Hepatic stellate cell (primary cell): ENCODE data around the gene APAF1.

Experiments used
- DNase-seq: peaks from one replicate; pipeline ENCODE4 v3.0.0; 2011; ENCODE audit warnings: low spot score

APAF1 gene

DNA sequence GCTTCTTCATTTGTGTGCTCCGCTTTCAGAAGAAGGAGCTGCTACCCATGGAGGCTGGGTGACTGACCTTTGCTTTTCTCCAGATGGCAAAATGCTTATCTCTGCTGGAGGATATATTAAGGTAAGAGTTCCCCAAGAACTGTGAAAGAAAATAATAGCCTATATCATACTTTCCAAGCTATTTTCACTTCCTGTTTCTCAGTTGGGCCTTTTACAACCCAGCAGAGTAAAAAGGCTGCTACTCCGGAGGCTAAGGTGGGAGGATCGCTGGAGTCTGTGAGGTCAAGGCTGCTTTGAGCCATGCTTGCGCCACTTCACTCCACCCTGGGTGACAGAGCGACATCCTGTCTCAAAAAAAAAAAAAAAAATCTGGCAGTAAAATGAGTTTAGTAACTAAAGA is 82.1 kb downstream of the APAF1 start:
- DNase-seq: no peak

DNA sequence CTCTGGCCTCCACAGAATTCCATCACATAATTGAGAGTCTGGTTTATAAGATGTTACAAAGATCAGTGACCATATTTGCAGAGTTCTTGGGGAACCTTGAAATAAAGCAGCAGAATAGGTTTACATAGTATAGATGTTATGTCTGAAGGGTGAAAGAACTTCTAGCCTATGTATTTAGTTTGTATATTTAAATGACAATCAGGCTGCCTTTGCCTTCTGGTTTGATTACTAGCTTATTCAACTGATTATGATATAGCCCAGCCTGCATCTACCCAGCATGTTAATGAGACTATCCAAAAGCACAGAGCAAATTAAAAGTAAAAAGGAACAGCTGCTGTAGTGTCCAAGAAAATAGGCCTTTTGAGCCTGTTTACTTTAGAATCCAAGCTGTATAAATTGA is 85.3 kb downstream of the APAF1 start:
- no peak for DNase-seq

DNA sequence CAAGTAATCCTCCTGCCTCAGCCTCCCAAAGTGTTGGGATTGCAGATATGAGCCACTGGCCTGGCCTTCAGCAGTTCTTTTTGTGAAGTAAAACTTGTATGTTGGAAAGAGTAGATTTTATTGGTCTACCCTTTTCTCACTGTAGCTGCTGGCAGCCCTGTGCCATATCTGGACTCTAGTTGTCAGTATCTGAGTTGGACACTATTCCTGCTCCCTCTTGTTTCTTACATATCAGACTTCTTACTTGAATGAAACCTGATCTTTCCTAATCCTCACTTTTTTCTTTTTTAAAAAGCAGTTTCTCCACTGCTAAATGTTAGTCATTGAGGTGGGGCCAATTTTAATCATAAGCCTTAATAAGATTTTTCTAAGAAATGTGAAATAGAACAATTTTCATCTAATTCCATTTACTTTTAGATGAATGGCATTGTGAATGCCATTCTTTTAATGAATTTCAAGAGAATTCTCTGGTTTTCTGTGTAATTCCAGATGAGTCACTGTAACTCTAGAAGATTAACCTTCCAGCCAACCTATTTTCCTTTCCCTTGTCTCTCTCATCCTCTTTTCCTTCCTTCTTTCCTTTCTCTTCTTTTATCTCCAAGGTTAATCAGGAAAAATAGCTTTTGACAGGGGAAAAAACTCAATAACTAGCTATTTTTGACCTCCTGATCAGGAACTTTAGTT is 88.7 kb downstream of the APAF1 start:
- DNase-seq: no peak

DNA sequence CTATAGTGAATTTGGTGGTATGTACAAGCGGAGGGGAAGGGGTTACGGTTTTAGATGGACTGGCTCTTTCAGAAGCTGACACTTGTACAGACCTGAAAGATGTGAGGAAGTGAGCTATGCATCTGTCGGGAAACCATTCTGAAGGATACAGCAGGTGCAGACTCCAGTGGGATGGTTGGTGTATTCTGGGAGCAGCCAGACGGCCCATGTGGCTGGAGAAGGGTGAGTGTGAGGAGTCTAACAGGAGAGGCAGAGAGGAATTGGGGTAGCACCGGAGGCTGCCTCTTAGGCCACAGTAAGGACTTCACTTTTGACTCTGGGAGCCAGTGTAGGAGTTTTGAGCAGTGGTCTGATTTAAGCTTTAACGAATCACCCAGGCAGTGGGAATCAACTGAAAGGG is 90.7 kb downstream of the APAF1 start:
- no peak for DNase-seq

DNA sequence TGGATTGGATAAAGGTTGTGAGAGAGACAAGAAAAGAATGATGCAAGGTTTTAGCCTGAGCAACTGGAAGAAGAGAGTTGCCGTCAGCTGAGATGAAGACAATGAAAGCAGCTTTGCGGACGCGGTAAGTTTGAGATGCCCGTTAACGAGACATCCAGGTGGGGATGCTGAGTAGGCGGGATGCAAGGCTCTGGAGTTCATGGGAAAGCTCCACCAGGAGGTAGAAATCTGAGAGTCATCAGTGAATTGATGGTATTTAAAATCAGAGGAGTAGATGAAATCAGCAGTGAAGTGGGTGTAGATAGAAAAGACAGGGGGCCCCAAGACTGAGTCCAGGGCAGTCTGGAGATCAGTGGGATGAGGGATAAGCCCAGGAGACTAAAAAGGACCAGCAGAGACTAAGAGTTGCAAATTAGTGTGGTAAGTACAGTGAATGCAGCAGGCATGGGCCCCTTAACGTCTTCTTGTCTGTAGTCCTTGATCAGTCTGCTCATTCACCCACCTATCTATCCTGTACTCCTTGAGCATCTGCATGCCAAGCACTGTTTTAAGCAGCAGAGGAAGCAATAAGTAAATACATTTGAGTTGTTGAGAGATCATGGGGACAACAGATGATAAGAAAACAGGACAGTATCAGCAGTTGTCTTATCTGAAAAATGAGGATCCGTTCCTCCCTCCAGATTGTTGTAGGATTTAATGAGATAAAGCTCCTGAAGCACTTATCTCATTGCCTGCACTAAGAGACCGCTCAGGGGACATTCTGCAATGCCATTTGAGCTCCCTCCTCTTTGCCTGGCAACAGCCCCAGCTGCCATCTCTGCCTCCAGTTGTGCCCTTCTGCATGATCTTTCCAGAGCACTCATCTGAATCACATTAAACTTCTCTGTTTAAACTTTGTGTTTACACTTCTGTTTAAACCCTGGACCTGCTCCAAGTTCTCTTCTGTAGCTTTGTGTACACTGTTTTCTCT is 91.5 kb downstream of the APAF1 start:
- DNase-seq: no peak

DNA sequence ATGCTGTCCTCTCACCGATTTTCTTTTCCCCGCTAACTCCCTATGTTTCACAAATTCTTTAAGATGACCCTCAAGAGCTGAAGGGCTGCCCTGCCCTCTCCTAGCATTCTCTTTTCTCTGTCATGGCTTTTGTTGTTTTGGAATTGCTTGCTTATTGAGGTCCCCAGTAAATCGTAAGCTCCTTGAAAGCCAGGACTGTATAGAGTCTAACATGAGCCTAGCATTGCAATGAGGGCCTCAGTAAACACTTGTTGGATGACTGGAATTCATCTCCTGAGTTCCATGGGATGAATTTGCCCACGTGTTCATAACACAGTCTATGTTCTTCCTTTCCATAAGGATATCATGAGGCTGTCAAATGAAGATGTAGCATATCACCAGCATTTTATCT is 92.2 kb downstream of the APAF1 start:
- DNase-seq: no peak

DNA sequence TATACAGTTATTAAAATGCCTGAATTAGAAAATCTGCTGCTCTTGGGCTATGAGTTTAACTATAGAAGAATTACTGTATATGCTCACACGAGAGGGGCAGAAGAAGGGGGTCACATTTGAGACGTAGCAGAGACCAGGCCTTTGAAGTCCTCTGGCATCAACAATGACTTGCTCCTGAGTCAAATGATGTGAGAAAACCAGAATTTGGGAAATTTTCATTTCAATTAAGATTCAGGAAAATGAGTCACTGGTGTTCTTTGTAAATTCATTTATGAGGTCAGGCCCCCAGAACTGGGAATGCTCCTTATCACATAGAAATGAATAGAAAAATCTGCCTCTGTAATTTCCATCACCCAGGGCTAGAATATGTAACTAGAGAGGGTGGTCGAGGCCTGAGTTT is 92.9 kb downstream of the APAF1 start:
- no peak for DNase-seq

DNA sequence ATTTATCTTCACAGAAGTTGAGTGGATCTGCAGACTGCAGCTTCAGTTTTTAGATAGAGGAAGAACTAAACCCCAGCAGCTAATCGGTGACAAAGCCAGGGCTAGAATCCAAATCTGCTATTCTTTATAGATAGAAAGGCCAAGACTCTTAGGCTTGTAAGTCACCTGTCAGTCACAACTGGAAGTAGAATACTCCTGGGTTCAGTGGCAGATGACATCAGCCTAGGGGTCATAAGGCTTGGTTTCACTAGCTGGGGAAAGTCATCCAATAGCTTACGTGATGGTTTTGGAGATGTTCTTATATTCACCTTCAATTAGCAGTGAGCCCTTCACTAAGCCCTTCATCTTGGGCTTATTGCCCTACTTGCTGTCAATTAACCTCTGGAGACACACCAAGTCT is 93.4 kb downstream of the APAF1 start:
- no peak for DNase-seq

DNA sequence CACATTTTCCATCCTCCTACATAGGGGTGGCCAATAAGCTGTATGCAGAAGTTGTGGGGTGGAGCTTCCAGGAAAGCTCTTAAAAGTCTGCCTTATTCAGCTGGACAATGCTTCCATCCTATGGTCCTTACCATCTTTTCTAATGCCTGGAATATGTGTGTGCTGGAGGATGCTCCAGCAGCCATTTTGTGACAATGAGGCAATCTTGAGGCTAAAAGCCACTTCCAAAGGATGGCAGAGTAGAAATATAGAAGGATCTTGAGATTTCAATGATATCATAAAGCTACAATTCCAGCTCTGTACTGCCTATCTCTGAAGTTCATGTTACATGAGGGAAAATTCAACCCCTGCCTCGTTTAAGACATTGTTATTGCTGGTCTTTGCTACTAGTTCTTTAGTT is 95.7 kb downstream of the APAF1 start:
- no peak for DNase-seq

DNA sequence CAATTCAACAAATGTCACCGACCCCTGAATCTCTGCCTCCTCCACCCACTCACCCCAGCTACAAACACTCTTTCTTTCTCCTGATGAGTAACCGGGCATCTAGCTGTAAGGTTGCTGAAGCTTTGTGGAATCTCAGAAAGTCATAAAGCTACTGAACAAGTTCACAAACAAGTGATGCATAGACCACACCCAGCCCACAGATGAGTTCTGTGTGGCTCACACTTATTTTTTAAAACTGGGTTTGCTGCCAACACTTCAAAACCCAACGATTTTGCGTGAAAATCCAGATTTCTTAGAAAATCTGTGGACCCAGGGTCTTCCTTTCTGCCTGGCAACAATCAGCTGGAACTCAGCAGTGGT is 96.1 kb downstream of the APAF1 start:
- DNase-seq: no peak

DNA sequence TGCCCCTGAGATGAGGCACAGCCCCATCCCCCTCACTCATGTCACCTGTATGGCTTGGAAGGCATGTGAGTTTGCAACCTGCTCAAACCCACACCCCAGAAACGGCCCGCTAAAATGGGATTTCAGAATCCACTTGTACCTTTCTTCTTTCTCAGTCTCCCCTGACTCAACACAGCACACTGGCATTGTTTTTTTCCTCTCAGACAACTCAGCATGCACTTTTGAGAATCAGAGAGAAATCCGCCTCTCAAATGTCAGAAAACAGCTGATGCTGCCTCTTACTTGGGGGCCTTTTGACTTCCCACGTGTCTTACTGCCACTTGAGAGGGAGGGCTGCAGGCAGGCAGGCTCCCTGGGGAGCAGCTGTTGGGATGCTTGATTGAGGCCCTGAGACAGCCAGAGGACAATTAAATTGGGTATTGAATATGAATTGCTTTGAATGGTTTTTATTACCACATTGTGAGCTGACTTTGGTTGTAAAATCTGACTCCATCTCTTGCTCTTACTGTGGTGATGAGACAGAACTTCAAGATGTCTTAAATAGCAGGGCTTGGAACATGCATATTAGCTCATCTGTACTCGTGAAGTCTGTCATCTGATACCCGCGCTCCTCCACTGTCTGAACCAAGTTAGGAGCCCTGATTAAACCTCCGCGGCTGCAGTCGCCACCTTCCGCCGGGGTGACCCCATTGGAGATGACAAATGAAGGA is 96.6 kb downstream of the APAF1 start:
- no peak for DNase-seq

DNA sequence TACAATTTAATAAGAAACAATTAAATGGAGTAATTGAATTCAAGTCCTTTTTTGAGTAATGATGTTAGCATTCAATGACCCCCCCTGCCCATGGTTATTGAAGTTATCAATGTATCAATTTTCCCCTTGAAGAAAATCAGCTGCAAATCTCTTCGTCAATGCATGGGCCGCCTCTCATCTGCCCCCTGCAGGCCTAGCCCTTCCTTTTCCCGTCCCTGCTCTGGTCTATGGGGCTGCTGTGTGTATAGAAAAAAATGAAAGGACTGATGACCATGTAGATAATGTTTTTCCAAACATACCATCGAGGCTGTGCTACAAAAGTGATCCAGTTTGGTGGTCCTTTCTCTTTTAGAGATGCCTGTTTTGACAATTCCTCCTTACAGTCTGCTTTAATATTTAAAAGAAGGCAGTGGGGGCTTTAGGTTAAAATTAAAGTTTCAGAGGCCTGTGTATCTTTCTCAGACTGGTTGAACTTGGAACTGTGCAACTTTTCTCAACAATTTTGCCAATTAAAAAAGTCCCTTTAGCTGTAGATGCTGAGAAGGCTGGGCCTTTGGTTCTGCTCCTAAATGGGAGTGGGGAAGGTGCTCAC is 98.4 kb downstream of the APAF1 start:
- no peak for DNase-seq

DNA sequence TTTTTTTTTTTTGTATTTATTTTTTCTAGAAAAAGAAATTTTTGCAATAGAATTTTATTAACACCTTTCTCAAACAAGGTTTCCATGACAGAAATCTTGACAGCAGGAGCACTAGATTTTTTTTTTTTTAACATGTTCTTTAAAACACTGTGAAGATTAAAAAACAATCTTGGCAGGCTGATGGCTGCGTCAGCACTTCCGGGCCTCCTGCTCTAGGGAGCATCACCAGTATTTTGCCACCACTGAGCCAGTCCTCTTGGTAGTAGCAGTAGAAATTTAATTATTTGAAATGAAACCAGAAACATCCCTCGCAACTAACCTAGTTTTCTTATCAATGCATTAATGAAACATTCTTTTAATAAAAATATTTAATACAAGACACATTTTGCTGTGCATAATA is 99.6 kb downstream of the APAF1 start:
- DNase-seq: no peak

DNA sequence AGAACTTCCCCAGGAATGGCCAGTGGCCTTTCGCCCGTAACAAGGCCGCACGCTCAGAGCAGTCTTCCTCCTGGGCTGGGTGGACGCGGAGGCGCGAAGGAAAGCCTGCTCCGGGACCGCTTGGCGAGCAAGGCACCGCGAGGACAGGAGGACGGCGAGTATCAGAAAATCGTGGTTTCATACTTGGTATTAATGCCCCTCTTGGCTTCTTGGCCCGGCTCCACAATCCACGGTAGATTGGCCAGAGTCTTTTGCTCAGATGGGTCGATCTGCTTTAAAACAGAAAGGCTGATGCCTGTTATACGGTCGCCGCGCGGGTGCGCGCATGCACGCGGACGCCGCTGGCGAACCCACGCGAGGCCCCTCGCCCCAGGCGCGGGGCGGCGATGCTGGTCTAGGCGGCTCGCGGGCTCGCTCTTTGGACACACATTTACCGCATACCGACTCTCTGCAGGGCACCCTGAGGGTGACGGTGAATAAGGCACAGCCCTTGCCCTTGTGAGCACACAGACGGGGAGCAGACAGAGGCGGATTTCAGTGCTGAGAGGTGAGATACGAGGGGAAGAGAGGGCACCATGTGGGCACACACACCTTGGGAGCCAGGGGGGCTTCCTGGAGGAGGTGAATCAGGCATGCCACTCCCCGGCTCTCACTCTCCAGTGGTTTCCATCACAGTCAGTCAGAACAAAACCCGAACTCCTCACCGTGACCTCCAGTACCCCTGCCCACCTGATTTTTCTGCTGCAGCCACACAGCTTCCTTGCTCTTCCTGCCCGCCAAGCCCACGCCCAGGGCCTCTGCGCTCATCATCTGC is 100.7 kb downstream of the APAF1 start:
- DNase-seq: no peak

DNA sequence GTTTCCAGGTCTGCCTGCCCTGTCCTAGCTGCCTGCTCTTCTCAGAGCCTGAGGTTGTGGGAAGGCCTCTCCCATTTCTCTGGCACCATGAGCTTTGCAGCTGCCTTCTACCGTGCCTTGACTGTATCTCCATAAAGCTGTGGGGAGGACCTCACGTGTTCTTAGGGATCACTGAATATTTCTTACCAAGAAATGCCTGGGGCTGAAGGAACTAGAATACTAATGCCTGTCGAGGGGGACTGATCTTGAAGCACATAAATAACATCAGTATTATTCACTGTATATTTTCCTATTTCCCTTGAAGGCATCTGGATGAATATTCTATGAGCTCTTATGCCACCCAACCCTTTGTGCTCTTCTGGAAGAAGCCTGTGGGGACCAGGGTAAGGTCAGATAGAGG is 103.4 kb downstream of the APAF1 start:
- no peak for DNase-seq

DNA sequence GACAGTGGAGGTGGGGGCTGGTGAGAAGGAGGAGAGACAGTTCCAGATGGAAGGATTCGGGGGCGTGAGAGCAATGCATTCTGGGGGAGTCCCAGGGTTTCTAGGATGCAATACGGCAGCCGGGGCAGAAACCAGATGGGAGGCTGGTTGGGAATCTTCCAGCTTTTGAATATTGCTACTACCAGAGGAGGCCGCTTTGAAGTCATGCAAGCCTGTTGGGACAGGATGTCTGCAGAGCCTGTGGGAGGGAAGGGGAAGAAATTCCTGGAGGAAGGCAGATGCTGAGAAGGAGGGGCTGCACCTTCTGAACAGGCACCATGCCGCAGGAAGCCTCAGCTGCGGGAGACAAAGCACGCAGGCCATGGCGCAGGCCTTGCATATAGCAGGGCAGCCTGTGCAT is 105.4 kb downstream of the APAF1 start:
- no peak for DNase-seq

DNA sequence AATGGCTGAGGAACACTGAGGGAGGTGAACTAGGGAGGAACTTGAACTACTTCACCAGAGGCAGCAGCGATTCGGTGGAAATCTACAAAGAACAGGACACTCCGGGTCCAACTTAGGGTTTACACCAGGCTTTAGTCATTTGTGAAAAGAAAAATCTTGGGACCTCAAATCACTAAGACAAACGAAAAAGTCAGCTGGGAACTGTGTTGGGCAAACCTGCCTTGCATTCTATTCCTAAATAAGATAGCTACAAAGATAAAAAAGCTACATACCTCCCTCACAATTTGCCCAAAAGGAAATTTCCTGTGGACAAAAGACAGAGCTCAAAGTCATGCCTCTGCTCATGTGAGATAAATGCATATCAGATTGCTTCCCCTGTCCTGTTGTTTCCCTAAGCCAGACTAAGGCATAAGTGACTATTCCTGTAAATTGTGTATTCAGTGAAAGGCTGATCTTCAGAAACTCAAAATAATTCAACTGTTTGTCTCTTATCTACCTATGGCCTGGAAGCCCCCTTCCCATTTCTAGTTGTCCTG is 106.6 kb downstream of the APAF1 start:
- DNase-seq: no peak

DNA sequence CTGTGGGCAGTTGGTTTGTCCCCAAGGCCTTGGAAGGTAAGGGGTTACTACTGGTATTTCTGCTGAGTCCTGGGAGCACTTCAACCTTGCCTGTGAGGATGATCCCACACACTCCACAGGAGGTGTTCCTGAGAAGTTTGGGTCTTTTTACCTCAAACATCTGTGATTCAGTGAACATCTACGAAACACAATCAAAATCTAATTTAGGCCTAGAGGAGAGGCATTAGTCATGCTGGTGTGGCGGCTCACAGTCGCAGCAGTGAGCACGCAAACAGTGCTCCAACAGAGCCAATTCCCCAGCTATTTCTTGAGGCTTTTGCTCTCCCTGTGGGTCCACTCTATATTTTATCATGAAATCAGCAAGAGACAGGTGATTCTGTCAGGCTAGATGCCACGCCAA is 107.6 kb downstream of the APAF1 start:
- no peak for DNase-seq

DNA sequence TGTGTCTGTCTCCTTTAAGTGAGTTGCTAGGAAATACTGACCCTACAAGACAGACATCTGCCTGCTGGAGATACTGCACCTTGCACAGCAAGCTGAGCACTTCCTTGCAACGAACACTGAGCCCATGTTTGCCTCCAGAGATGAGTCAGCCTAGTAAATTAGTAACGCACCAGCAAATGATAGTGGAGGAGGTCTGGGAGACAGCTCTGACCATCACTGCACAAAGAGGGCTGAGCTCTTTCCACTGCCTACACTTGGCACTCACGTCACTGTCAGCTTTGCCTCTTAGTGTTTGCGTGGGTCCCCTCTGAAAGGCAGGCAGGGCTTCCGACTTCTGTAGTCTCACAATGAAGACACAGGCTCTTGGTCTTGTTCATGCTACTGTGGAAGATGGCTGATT is 109.0 kb downstream of the APAF1 start:
- DNase-seq: no peak

DNA sequence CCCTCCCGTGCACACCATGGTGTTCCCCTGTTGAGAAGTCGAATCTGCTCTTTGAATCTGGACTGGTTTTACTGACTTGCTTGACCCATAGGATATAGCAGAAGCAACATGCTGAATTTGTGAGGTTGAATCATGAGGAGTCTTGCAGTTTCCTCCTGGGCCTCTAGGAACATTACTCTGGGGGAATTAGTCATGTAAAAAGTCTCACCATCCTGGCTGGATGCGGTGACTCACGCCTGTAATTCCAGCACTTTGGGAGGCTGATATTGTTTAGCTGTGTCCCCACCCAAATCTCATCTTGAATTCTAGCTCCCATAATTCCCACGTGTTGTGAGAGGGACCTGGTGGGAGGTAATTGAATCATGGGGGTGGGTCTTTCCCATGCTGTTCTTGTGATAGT is 110.8 kb downstream of the APAF1 start:
- peak; percentile 38 for DNase-seq

DNA sequence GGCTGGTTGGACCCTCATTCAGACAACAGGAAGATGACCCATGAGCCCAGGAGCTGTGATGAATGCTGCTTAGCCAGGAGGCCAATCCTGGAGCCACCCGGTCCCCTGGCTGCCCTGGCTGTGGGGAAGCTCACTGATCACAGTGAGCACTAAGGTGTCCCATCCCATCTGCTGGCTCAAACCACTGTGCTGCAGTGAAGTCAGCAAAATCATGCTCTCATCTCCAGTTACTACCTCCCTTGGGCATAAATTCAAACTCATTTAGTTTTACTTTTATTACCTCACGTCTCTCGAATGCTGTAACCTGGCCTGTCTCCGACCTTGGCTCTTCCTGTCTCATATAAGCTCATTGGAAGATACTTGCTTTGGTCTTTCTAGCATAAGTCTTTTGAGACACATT is 112.4 kb downstream of the APAF1 start:
- DNase-seq: no peak

DNA sequence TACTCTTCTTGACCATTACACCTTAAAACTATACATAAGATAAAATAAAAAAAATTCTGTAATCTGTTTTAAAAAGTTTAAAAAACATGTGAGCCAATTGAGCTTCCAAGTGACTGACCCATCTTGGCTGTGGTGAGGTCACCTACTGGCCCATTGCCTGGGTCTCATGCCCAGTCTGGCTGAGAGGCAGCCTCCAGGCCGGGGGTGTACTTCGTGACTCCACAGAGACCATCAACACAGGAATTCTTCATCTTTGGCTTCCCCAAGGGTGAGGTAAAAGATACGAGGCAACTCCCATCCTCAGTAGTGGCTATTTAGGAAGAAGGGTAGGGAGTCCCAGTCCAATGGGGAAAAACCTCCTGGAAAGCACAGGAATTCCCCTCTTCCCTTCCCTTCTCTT is 113.2 kb downstream of the APAF1 start:
- DNase-seq: no peak
